CD4-positive, alpha-beta T cell (primary cell): ENCODE results near the gene MAP3K9. TPM values are rescaled to one million over a fixed set of nuclear protein-coding genes. Genes with fewer than 3 reads are reported as not detected.

Experiments
- ATAC-seq: fragments of 200-7000 bp; cut with Tn5 transposase; one replicate; pipeline ENCODE4 v1.10.0; 2022; ENCODE audit warnings: mild to moderate bottlenecking; ENCODE audit not compliant: poor library complexity
- CTCF ChIA-PET: fragments of 350-600 bp; sonication (Branson Sonifier 250); formaldehyde crosslinking; loops from one replicate; lab custom pipeline; 2021; ENCODE audit warnings: antibody characterized with exemption, inconsistent platforms; lab: Charles Lee
- POLR2A ChIA-PET: fragments of 350-600 bp; sonication (Branson Sonifier 250); formaldehyde crosslinking; loops from one replicate; lab custom pipeline; 2021; ENCODE audit warnings: antibody characterized with exemption, inconsistent platforms; lab: Charles Lee
- DNase-seq, 14 experiments: peaks; one replicate each; pipeline ENCODE4 v3.0.0-alpha.2; 2013 to 2020; ENCODE audit warnings: mixed read lengths in 2 of 14
- H3K27ac ChIP-seq, 2 donors: one replicate each; pipeline versions ENCODE4 v1.5.1 to v1.7.0; 2013; ENCODE audit warnings: low read length in 2 of 2, low read depth in 1 of 2, mild to moderate bottlenecking in 1 of 2
- H3K27me3 ChIP-seq, 2 experiments: 1 replicate in 1 of 2; 2 replicates in 1 of 2; pipeline versions ENCODE4 v1.6.1 to v1.7.0; 2013; ENCODE audit warnings: low read length in 2 of 2, control low read depth in 1 of 2, mild to moderate bottlenecking in 1 of 2, moderate library complexity in 1 of 2; ENCODE audit not compliant: insufficient read depth in 2 of 2, control insufficient read depth in 1 of 2
- H3K36me3 ChIP-seq: one replicate; pipeline ENCODE4 v1.6.1; 2013; ENCODE audit warnings: low read length, control low read depth; ENCODE audit not compliant: insufficient read depth
- H3K4me1 ChIP-seq: one replicate; pipeline ENCODE4 v1.6.1; 2013; ENCODE audit warnings: low read length, control low read depth; ENCODE audit not compliant: insufficient read depth
- H3K4me3 ChIP-seq: one replicate; pipeline ENCODE4 v1.5.1; 2013; ENCODE audit warnings: mild to moderate bottlenecking, low read length, moderate library complexity
- H3K9me3 ChIP-seq, 2 experiments: 1 replicate in 1 of 2; 2 replicates in 1 of 2; pipeline versions ENCODE4 v1.6.1 to v1.7.0; 2013; ENCODE audit warnings: low read length in 2 of 2, mild to moderate bottlenecking in 2 of 2, control low read depth in 1 of 2, moderate library complexity in 1 of 2; ENCODE audit not compliant: control insufficient read depth in 1 of 2, insufficient read depth in 1 of 2
- H3K27ac Mint-ChIP-seq: one replicate; pipeline ENCODE4 v1.8.0; 2020; ENCODE audit warnings: mixed read lengths
- H3K27me3 Mint-ChIP-seq: one replicate; pipeline ENCODE4 v1.8.0; 2021; ENCODE audit warnings: mixed read lengths
- H3K36me3 Mint-ChIP-seq: one replicate; pipeline ENCODE4 v1.8.0; 2021; ENCODE audit warnings: low read depth, mixed read lengths
- H3K4me1 Mint-ChIP-seq: one replicate; pipeline ENCODE4 v1.8.0; 2021; ENCODE audit warnings: low read depth, mixed read lengths
- H3K4me3 Mint-ChIP-seq: one replicate; pipeline ENCODE4 v1.8.0; 2020; ENCODE audit warnings: mild to moderate bottlenecking, mixed read lengths
- H3K9me3 Mint-ChIP-seq: one replicate; pipeline ENCODE4 v1.8.0; 2020; ENCODE audit warnings: mixed read lengths
- intact Hi-C, 2 experiments: fragments of 100-400 bp; cut with DNase I in 1 of 2; cut with micrococcal nuclease in 1 of 2; formaldehyde crosslinking; loops; one replicate each; pipeline versions ENCODE4 v1.15.1 to v1.9.0; 2023 to 2025; cut with DNase I, micrococcal nuclease
- polyA plus RNA-seq, 2 donors: library from polyadenylated mRNA; unstranded; fragments of 120-200 nt; gene quantifications; one replicate each; pipeline ENCODE4 v1.2.1, GENCODE V29; 2013
- total RNA-seq, 174 experiments: library from RNA in 2 of 174; stranded (reverse) in 2 of 174; gene quantifications; one replicate each; pipeline ENCODE4 v1.2.3 and lab custom pipeline; 2021 to 2026
- TF ChIP-seq, protein P1 (sequence below): fragments of 200-600 bp; IDR thresholded peaks from one replicate; pipeline ENCODE4 v1.8.0; 2022; ENCODE audit warnings: antibody characterized with exemption, mild to moderate bottlenecking

MAP3K9 gene
- 1 to 10 TPM; 5.9 to 6.3 TPM for total RNA-seq
- 2.2 TPM for polyA plus RNA-seq (2013, experiment 1 of 2)
- 3.1 TPM for polyA plus RNA-seq (2013, experiment 2 of 2)
- 4.6 to 38.8 (median 15.8) reads per million in 172 experiments for total RNA-seq (lab: John Stamatoyannopoulos, UW)

DNA sequence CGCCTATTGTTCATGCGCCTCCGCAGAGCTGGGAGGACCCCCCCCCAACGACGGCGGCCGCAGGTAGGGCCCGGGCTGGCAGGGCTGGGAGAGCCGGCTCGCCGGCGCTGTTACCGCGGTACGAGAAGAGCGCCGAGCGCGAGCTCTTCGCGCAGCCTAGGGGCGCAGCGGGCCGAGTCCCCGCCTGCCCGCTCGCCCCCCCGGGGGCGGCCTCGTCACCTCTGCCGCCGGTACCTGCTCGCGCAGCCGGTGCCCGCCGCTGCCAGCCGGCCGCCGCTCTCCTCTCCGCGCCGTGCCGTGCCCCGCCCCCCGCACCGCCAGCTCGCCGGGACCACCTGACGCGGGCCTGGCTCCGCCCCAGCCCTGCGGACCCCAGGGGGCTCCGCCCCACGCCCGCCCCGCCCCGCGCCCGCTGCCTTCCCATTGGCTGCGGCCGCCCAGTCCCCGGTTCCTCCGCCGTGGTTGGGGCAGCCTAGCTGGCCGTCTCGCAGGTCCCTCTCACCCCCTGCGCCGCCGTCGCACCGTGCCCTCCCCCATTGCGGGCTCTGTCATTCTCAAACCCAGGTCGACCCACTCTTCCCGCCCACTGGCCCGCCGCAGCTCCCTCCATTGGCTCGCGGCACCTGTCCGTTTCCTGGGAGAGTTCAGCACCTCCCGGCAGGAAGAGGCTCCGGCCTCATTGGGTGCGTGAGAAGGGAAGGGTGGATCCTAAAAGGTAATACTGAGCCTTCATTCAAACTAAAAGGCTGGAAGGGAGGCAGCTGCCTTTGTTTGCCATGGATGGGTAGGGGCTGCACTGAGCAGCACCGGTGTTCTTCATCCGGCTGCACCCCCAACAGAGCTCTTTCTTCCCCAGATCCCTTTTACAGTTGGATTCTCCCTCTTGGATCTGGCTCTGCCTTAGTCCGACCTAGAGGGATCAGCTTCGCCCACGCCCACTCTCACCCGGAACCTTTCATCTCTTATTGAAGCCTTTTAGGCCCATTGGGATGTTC lies at the start of gene MAP3K9:
Gene MAP3K9 (minus strand): TSS at position 289 of the 995 bp plus-strand sequence. CDS start 342 bp downstream, outside the sequence.
- Histone ChIP-seq H3K27ac (peak within 1 kb of the TSS in 1 of 2 donors; percentile 31), H3K4me3 (peak within 1 kb of the TSS; percentile 74), H3K9me3 (no peaks in the 10 kb centered on the region), H3K36me3 (no peaks in the 10 kb centered on the region), H3K27me3 (no peaks in the 10 kb centered on the region), H3K4me1 (peaks cover 15% of the 10 kb centered on the region)
- Mint-ChIP-seq H3K36me3 (peaks cover 7% of the 10 kb centered on the region), H3K4me1 (peaks cover 10% of the 10 kb centered on the region), H3K4me3 (peak within 1 kb of the TSS; percentile 89), H3K27me3 (no peaks in the 10 kb centered on the region), H3K27ac (peak within 1 kb of the TSS; percentile 30), H3K9me3 (no peaks in the 10 kb centered on the region)
- ATAC-seq, result peak; percentile 74
- ChIA-PET CTCF (interaction anchor here (0.8 to 3.2 kb wide), 9 partner anchors 8 to 190 kb away, joined by 3 to 21 read pairs (median 4); partner anchors contain the start of gene PCNX1), POLR2A (interaction anchor here (0.7 to 2.6 kb wide), 22 partner anchors 8 to 1411 kb away, joined by 3 to 17 read pairs (median 4); partner anchors contain the start of genes ERH, PCNX1, SLC39A9 and SRSF5)
- TF ChIP-seq, protein P1, sequence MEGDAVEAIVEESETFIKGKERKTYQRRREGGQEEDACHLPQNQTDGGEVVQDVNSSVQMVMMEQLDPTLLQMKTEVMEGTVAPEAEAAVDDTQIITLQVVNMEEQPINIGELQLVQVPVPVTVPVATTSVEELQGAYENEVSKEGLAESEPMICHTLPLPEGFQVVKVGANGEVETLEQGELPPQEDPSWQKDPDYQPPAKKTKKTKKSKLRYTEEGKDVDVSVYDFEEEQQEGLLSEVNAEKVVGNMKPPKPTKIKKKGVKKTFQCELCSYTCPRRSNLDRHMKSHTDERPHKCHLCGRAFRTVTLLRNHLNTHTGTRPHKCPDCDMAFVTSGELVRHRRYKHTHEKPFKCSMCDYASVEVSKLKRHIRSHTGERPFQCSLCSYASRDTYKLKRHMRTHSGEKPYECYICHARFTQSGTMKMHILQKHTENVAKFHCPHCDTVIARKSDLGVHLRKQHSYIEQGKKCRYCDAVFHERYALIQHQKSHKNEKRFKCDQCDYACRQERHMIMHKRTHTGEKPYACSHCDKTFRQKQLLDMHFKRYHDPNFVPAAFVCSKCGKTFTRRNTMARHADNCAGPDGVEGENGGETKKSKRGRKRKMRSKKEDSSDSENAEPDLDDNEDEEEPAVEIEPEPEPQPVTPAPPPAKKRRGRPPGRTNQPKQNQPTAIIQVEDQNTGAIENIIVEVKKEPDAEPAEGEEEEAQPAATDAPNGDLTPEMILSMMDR, result no peak
- intact Hi-C loops, result loop anchor here (5.0 to 10.0 kb wide), 4 partner anchors 165 to 513 kb away; partner anchors contain the start of genes COX16 (in 1 of the 2), MED6 (in 1 of the 2), SIPA1L1 (in 1 of the 2) and TTC9 (in 1 of the 2)
- DNase-seq, result peak; percentile 69 to 94 (median 84)

- intact Hi-C loops, result no loop called here
- H3K9me3 ChIP-seq, result no peaks in the 10 kb centered on the region
- no peak for ATAC-seq
- ChIA-PET CTCF (no interaction called here), POLR2A (interaction anchor here (1.2 kb wide), 1 partner anchor 48 kb away, joined by 3 read pairs; the partner anchor contains the start of gene PCNX1)
- no peak overlapping the region for H3K27ac Mint-ChIP-seq
- DNase-seq, result no peak
- no peaks in the 10 kb centered on the region for H3K9me3 Mint-ChIP-seq
- no peaks in the 10 kb centered on the region for H3K4me1 ChIP-seq
- TF ChIP-seq, protein P1, result no peak
- H3K27me3 ChIP-seq, result no peaks in the 10 kb centered on the region
- H3K36me3 Mint-ChIP-seq, result no peaks in the 10 kb centered on the region
- no peak overlapping the region for H3K27ac ChIP-seq
- no peaks in the 10 kb centered on the region for H3K4me1 Mint-ChIP-seq
- H3K36me3 ChIP-seq, result no peaks in the 10 kb centered on the region
- no peaks in the 10 kb centered on the region for H3K27me3 Mint-ChIP-seq
- H3K4me3 Mint-ChIP-seq, result no peak overlapping the region
- H3K4me3 ChIP-seq, result no peak overlapping the region
Observed at GRCh38 chr14:70858641-70859040, 49.3 kb upstream of the MAP3K9 start.

DNA sequence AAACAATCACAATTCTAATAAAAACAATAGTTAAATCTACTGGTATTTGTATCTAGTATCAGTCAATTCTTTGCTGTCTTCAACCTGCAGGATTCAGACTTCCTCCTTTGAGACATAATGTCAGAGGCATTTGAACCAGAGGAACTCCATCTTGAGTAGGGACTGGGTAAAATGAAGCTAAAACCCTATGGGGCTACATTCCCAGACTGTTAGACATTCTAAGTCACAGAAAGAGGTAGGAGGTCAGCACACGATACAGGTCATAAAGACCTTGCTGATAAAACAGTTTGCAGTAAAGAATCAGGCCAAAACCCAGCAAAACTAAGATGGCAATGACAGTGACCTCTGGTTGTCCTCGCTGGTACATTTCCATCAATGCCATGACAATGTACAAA lies 48.2 kb upstream of the MAP3K9 start:
- no peak overlapping the region for H3K4me3 Mint-ChIP-seq
- no peak for DNase-seq
- TF ChIP-seq, protein P1, result no peak
- Histone ChIP-seq H3K36me3 (no peaks in the 10 kb centered on the region), H3K4me3 (no peak overlapping the region), H3K9me3 (no peaks in the 10 kb centered on the region), H3K4me1 (no peaks in the 10 kb centered on the region), H3K27me3 (no peaks in the 10 kb centered on the region), H3K27ac (no peak overlapping the region)
- H3K36me3 Mint-ChIP-seq, result no peaks in the 10 kb centered on the region
- POLR2A ChIA-PET, result no interaction called here
- H3K27ac Mint-ChIP-seq, result no peak overlapping the region
- H3K9me3 Mint-ChIP-seq, result no peaks in the 10 kb centered on the region
- H3K27me3 Mint-ChIP-seq, result no peaks in the 10 kb centered on the region
- CTCF ChIA-PET, result no interaction called here
- H3K4me1 Mint-ChIP-seq, result no peaks in the 10 kb centered on the region
- no peak for ATAC-seq
- intact Hi-C loops, result no loop called here
